ENCODE results near the gene PROSER3.

PROSER3 gene

GRCh38 chr19:35805526-35806102 is 47.6 kb downstream of the PROSER3 start:
- no peak for TF ChIP-seq BACH2 (CRISPR knock-in tag; IDR thresholded peaks at IDR 0.05; ENCODE audit: borderline replicate concordance)
- TF ChIP-seq ZFP3 (CRISPR knock-in tag; IDR thresholded peaks at IDR 0.05): no peak
- TF ChIP-seq PPARA (CRISPR knock-in tag; IDR thresholded peaks at IDR 0.05; ENCODE audit: borderline replicate concordance): no peak
- no peak for TF ChIP-seq ARNTL (CRISPR knock-in tag; IDR thresholded peaks at IDR 0.05; ENCODE audit: borderline replicate concordance, low read depth)
- TF ChIP-seq ZNF8 (CRISPR knock-in tag; IDR thresholded peaks at IDR 0.05): no peak
- TF ChIP-seq ESRRG (CRISPR knock-in tag; IDR thresholded peaks at IDR 0.05): no peak
- no peak for TF ChIP-seq POU6F1 (CRISPR knock-in tag; IDR thresholded peaks at IDR 0.05; ENCODE audit: borderline replicate concordance, low read depth)
- no peak for TF ChIP-seq ZFP30 (CRISPR knock-in tag; IDR thresholded peaks at IDR 0.05)
- TF ChIP-seq OSR1 (CRISPR knock-in tag; IDR thresholded peaks at IDR 0.05): no peak
- TF ChIP-seq CSDC2 (CRISPR knock-in tag; IDR thresholded peaks at IDR 0.05): no peak
- TF ChIP-seq TSHZ2 (CRISPR knock-in tag; IDR thresholded peaks at IDR 0.05): no peak
- no peak for TF ChIP-seq ZNF70 (CRISPR knock-in tag; IDR thresholded peaks at IDR 0.05)
- TF ChIP-seq CSRNP3 (CRISPR knock-in tag; IDR thresholded peaks at IDR 0.05): no peak
- TF ChIP-seq ISL1 (CRISPR knock-in tag; IDR thresholded peaks at IDR 0.05): no peak
- no peak for TF ChIP-seq ZC3H10 (CRISPR knock-in tag; IDR thresholded peaks at IDR 0.05)
- no peak for TF ChIP-seq RARB (CRISPR knock-in tag; IDR thresholded peaks at IDR 0.05)
- no peak for TF ChIP-seq SNAI2 (CRISPR knock-in tag; IDR thresholded peaks at IDR 0.05)
- TF ChIP-seq ZNF565 (CRISPR knock-in tag; conservative IDR thresholded peaks at IDR 0.05; ENCODE audit: low read depth): no peak
- no peak for ATAC-seq

GRCh38 chr19:35806597-35806996 is 48.6 kb downstream of the PROSER3 start:
- no peak for TF ChIP-seq TCF4 (CRISPR knock-in tag; IDR thresholded peaks at IDR 0.05; ENCODE audit: borderline replicate concordance)
- TF ChIP-seq SNAI2 (CRISPR knock-in tag; IDR thresholded peaks at IDR 0.05): no peak
- TF ChIP-seq CREB5 (CRISPR knock-in tag; IDR thresholded peaks at IDR 0.05; ENCODE audit: low read depth): no peak
- no peak for TF ChIP-seq RARB (CRISPR knock-in tag; IDR thresholded peaks at IDR 0.05)
- no peak for TF ChIP-seq TSHZ2 (CRISPR knock-in tag; IDR thresholded peaks at IDR 0.05)
- TF ChIP-seq ARNTL (CRISPR knock-in tag; IDR thresholded peaks at IDR 0.05; ENCODE audit: borderline replicate concordance, low read depth): no peak
- no peak for TF ChIP-seq GLIS3 (CRISPR knock-in tag; IDR thresholded peaks at IDR 0.05)
- TF ChIP-seq PATZ1 (CRISPR knock-in tag; IDR thresholded peaks at IDR 0.05; ENCODE audit: borderline replicate concordance): no peak
- no peak for TF ChIP-seq ZFP30 (CRISPR knock-in tag; IDR thresholded peaks at IDR 0.05)
- TF ChIP-seq ZNF565 (CRISPR knock-in tag; conservative IDR thresholded peaks at IDR 0.05; ENCODE audit: low read depth): no peak
- no peak for TF ChIP-seq BACH2 (CRISPR knock-in tag; IDR thresholded peaks at IDR 0.05; ENCODE audit: borderline replicate concordance)
- TF ChIP-seq CSRNP3 (CRISPR knock-in tag; IDR thresholded peaks at IDR 0.05): no peak
- no peak for TF ChIP-seq OSR1 (CRISPR knock-in tag; IDR thresholded peaks at IDR 0.05)
- TF ChIP-seq ZNF8 (CRISPR knock-in tag; IDR thresholded peaks at IDR 0.05): no peak
- no peak for TF ChIP-seq POU6F1 (CRISPR knock-in tag; IDR thresholded peaks at IDR 0.05; ENCODE audit: borderline replicate concordance, low read depth)
- no peak for TF ChIP-seq ISL1 (CRISPR knock-in tag; IDR thresholded peaks at IDR 0.05)
- no peak for ATAC-seq

All from SK-N-SH treated with all-trans-retinoic acid at 6 μM for 48 hours (cell line).